Hematopoietic multipotent progenitor cell treated with erythropoietin and hydrocortisone succinate and interleukin-3 and kit ligand, for 4 days (in vitro differentiated cells): ENCODE results near the gene NTMT1.
"Not testable (repeated sequence)": the region's sequence is repeated elsewhere in the genome, so short reads cannot be mapped to it uniquely, and the experiment has no call there.

ENCODE experiments used
- DNase-seq: peaks from one replicate; pipeline ENCODE4 v3.0.0-alpha.2; 2015

Gene NTMT1

DNA sequence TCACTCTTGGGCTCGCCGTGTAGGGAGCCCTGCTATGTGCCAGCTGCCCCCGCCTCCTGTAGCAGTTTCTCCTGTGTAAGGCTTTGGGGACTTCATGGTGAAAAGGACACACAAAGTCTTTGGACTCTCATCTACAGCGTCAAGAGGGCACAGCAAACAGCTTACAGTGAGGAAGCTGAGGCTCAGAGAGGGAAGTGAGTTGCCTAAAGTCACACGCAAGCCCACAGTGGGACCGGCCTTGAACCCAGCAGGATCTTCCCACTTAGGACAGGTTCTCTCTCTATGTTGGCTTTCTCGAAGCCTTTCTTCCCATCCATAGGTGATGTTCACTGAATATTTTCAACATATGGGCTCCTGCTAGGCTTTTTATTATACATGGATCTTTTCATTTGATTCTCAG is 29.7 kb downstream of the NTMT1 start:
- DNase-seq, result no peak

DNA sequence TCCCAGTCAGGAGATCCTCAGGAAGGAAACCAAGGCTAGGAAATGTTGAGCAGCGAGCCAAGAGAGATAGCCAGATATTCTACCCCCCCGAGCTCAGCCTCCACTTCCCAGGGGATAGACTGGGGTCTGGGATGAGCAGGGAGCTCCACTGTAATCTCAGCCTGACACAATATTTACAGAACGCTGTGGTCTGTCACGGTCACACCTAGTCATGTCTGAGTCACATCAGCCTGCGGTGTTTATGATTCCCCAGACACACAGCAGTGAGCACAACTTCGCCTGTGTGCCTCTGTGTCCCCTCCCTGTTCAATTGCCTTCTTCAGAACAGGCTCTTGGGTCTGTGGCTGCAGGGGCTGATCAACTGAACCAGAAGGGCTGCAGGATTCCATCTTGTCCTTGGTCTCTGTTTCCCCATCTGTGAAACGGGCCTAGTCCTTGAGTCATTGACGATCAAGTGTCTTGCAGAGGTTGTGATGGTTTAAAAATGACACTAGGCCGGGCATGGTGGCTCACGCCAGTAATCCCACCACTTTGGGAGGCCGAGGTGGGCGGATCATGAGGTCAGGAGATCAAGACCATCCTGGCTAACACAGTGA is 30.9 kb downstream of the NTMT1 start:
- DNase-seq, result no peak

DNA sequence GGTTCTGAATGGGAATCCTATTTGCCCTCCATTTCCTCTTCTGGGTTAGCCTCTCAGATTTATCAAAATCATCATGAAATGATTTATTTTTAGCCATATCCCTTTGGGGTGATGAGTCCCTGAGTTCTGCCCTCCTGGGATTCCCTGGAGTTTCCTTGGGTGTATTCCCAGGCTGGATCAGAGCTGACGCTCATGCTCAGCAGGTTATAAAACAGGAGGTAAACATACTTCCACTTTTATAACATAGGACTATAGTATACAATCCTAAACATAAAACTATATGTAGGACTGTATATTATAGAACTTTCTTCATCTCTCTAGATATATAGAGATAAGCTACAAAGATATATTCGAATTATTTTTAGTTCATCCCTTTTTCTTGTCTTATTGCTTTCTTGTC is 35.1 kb downstream of the NTMT1 start:
- DNase-seq, result no peak

DNA sequence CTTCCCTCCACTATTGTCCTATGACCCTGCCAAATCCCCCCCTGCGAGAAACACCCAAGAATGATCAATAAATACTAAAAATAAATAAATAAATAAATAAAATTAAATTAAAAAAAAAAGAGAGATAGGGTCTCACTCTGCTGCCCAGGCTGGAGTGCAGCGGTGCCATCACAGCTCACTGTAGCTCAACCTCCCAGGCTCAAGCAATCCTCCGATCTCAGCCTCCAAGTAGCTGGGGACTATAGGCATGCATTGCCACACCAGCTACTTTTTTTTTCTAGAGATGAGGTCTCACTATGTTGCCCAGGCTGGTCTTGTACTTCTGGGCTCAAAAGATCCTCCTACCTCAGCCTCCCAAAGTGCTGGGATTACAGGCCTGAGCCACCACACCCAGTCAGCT is 36.3 kb downstream of the NTMT1 start:
- not testable (repeated sequence) for DNase-seq

DNA sequence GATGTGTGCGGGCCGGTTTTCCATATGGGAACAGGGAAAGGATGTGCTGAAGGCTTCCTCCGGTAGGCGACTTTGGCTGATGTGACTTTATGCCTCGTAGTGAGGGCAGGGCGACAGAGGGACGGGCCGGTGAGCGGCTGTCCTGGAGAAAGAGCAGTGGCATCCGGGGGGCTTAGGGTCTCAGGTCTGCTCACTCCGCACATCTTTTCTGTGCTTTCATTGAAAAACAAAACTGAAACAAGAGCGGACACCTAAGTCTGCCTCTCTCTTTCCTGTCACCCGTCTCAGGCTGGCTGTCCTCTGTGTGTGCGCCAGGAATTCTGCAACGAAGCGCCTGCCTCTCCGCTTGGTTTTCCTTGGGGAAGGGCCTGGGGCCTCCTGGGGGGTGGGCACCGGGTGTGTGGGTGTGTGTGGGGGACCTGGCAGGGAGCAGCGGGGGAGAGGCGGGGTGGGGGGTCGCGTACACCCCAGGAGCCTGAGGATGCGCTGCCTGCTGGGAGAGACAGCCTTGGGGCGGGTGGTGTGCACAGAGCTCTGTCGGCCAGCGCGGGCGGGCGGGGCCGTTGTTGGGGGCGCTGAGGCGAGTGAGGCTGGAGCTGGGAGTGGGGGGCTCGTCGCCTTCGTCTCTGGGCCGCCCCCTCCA is 38.9 kb downstream of the NTMT1 start:
- DNase-seq, result no peak

DNA sequence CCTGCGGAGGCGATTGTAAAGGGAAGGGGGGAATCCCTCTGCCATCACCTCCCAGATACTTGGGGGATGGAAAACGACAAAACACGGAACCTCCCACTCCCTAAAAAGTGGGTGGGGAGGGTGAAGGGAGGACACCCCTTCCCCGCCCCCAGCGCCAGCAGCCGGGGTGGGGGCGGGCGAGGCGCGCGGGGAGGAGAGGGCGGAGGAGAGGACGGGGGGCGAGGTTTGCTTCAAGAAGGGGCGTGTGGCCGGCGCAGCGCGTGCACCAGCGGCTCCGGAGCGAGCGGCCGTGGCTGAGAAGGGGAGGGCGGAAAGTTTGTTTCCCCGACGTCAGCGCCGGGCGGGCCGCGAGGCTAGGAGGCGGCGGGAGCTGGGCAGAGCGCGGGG is 39.4 kb downstream of the NTMT1 start, which contains the start of gene PRRX2:
PRRX2 (plus strand) TSS at position 259 of the 387 bp plus-strand sequence. CDS start 221 bp downstream, outside the sequence.
- DNase-seq, result peak; percentile 51

DNA sequence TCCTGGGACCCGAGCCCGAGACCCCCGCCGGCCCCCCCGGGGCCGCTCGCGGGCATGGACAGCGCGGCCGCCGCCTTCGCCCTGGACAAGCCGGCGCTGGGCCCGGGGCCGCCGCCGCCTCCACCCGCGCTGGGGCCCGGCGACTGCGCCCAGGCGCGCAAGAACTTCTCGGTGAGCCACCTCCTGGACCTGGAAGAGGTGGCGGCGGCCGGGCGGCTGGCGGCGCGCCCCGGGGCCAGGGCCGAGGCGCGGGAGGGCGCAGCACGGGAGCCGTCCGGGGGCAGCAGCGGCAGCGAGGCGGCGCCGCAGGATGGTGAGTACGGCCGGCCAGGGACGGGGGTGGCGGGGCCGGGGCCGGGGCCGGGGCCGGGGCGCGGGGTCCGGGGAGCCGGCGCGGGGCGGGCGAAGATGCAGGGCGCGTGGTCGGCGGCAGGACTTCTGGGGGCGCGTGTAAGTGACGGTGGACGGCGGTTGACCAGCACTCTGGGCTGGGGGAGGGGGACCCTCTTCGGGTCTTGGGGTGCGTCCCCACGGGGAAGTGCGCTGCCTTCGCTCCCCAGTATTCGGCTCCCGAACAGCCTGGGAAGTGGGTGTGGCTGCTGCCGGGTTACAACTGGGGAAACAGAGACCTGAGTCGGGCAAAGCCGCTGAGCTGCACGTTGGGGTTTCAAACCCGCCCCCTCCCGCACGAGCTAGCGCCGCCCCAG is 40.0 kb downstream of the NTMT1 start:
- no peak for DNase-seq

DNA sequence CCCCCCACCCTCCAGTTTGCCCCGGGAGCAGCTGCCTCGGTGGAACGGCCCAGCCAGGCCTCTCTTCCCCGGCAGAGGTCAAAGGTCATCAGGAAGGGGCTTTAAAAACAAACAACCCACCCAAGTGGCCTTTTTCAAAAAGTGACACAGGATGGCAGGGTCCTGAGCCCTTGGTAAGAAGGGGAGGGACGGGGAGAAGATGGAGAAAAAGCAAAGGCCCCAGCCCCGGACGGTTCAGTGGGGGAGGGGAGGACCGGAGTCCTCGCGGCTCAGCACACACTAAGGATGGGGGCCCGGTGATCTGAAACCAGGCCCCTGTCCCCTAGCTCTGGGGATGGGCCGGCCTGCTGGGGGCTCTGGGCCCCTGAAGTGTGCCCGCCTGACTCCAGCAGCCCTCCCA is 40.6 kb downstream of the NTMT1 start:
- no peak for DNase-seq

DNA sequence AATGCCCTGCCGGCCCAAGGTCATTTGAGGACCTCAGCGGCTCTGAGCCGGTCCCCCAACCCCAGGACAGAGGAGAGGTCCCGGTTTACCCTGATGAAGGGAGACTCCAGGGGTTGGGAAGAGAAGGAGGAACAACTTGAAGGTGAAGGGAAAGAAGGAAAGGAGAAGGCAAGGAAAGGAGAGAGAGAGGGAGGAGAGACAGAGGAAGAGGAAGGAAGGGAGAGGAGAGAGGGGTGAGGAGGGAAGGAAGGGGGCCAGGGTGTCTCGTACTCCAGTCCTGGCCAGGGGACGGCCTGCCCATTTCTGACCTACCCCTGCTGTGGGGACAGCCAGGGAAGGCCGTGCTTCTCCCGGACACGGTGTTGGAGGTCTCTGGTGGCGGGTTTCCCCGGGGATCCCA is 41.4 kb downstream of the NTMT1 start:
- no peak for DNase-seq

DNA sequence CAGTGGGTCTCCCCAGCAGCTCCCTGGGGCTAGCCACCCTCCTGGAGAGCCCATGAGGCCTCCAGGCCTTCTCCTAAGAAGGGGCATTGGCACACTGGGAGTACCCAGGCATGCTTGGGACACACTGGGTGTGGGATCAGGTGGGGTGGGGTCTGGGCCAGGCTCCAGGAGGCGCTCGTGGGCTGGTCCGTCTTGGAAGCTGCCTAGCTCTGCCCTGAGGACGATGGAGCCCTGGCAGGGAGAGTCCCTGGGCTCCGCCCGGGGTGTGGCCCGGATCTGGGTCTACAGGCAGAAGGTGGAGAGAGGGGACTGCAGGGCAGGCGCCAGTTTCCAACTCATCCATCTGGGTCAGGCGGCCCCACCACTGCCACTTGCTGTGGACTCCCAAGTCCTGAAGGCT is 41.9 kb downstream of the NTMT1 start:
- no peak for DNase-seq

DNA sequence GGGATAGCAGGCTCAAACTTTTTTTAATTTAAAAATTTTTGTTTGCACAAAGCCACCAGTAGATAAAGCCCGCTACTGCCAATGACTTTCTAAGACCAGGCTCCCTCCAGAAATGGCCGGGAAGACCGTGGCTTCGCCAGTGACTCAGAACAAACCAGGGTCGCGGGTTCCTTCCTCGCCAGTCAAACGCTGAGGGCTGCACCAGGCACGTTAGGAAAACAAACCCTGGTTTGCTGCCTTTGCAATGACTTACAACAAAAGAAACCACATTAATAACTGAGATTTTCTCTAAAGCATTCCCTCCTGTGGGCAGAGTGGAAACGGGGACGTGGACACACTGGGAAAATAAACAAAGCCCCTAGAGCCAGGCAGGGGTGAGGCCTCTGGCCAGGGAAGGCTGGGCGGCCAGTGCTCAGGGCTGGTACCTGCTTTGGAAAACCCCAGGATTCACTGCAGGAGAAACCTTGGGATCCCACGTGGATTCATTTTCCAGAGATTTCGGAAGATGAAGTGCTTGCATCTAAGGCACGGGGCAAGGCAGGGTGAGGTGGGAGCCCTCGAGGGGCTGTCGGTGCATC is 43.3 kb downstream of the NTMT1 start:
- no peak for DNase-seq

DNA sequence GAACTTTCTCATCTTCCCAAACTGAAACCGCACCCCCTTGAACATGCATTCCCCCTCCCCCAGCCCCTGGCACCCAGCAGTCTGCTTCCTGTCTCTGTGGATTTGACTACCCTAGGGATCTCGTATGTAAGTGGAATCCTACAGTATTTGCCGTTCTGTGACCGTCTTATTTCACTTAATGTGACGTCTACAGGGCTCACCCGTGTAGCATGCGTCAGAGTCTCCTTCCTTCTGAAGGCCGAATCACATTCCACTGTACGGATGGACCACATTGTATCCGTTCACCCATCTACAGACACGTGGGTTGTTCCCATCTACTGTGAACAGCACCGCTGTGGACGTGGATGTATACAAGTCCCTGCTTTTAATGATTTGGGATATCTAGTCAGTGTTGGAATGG is 44.0 kb downstream of the NTMT1 start:
- DNase-seq, result no peak

DNA sequence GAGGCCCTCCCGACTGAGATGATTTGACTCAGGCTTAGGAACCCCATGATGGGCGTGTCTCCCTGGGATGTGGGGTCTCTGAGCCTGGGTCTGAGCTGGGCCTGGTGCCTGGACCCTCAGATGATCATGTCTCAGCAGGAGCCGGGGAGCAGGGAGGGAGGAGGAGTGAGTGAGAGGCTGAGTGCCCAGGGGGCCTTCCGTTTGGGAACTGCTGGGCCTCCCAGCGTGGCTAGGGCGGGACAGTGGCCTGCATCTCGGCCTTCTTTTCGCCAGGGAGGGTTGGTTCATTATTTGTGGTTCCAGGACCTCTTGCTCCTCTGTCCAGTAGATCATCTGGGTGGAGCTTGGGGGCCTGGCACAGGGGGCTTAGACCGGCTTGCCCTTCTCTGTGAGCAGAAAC is 45.1 kb downstream of the NTMT1 start:
- DNase-seq, result no peak

DNA sequence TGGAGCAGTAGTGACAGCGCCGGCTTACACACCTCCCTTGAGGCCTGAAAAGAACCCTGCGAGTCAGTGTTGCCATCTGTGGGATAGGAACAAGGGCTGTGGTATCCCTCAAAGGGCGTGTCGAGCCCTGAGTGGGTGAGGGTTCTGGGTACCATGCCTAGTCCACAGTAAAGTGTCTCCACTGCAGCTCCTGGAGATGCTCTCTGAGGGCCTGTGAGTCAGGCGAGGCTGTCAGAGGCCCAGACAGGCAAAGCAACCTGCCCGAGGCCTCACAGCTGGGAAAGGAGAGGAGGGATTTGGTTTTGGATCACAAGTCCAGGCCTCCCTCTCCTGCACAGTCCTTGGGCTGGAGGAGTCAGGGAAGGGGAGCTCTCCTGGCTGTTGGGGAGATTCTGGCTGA is 45.6 kb downstream of the NTMT1 start:
- no peak for DNase-seq

DNA sequence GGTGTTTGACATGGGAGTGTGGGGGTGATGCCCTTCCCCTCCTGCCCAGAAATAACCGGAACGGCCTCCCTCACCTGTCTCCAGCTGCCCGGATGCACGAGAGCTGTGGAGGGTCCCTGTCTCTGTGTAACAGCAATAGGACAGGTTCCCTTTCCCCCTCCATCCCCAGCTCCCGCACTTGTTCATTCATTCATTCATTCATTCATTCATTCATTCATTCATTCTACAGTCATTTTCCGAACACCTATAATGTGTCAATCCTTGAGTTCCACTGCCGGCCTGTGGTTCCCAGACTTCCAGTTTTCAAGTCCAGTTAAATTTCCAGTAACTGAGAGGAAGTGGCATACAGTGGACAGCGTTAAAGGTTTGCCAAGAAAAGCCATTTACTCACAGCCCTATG is 46.7 kb downstream of the NTMT1 start:
- no peak for DNase-seq

DNA sequence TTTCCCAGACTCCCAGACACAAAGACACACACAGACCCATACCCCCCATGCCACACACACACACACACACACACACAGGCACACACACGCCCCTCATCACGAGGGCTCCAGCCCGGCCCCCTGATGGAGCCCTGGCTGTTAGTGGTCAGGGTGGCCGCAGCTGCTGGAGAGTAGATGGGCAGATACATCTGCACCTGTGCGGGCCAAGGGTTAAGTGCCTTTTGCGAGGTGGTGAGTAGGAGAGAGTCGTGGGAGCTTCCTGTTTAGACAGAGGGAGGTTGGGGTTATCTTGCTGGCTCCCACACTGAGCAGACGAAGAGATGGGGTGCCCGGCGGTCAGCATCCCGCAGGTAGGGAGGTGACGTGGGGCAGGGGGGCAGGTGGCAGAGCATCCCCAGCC is 47.6 kb downstream of the NTMT1 start:
- no peak for DNase-seq

DNA sequence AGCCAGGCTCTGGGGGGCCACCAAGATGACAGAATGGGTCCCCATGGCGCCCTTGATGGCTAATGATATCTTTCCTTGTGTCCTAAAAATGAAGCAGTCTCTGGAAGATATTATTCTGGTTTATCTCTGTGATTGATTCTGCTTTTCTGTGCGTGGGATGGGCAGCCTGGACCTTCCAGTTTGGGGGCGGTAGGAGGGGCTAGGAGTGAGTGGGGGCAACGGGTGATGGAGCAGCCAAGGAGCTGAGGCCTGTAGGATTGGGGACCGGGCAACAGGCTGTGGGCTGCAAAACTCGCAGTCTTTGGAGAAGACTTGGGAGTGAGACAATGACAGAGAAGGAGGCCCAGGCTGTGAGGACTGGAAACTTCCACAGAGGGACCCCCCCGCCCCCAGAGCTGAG is 48.3 kb downstream of the NTMT1 start:
- DNase-seq, result no peak

DNA sequence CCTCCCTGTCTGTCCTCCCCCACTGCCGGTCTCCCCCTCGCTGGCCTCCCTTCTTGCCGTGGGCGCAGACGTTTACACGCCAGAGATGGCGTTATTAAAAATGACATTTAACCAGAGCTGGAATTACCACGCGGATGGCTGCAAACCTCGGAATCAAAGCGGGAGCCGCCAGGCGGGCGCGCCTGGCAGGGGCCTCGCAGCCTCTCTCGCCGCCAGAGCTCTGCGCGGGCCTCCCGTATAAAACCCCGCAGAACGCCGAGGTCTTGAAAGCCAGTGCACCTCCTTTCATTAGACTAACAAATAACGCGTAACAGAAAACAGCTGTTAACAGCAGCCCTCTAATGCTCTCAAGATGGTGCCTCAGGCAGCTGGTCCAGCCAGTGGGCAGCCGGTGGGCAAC is 49.7 kb downstream of the NTMT1 start:
- DNase-seq, result no peak

DNA sequence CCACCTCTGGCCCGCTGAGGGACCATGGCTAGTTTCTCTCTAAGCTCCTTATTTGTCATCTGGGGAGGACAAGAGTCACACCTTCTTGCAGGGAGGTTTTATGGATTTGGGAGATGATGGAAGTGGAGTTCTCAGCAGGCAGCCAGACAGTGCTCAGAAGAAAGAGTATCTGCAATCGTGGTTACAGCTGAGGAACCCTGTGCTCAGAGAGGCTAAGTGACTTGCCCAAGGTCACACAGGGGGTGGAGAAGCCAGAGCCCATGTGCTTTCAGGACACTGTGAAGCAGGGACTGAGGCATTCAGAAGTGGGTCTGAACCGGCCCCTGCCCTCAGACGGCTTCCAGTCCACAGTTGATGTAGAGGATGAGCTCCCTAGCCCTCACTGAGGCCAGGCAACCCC is 50.3 kb downstream of the NTMT1 start:
- no peak for DNase-seq

DNA sequence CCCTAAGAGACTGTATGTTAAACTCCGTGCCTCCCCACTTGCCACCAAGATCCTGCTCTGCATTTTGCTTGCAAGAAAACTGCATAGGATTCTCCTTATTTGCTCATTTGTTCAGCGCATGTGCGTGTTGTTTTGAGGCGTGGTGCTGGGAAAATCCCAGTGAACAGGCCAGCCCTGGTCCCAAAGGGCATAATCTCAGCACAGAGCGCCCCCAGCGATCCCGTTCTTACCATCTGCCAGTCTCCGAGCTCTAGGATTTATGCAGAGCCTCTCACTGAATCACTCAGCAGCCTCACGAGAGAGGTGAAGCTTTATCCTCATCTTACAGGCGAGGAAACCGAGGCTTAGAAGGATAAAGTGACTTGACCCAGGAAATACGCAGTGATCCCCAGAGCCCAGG is 51.0 kb downstream of the NTMT1 start:
- no peak for DNase-seq

DNA sequence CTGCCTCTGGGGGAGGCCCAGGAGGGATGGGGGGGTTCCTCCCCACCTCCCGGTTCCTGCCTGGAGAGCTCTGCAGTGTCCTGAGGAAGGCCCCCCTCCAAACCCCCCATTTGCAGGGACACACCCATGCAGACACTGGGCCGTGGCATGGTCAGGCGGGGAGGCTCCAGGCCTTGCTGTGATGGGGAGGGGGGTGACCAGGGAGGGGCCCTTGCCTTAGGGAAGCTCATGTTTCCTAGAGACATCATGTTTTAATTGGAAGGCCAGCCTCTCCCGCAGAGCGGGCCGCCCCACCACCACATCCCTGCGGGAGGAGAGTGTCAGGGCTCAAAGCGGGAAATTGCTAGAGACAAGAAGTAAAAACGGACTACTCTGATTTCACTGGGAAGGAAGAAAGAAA is 51.5 kb downstream of the NTMT1 start:
- no peak for DNase-seq

DNA sequence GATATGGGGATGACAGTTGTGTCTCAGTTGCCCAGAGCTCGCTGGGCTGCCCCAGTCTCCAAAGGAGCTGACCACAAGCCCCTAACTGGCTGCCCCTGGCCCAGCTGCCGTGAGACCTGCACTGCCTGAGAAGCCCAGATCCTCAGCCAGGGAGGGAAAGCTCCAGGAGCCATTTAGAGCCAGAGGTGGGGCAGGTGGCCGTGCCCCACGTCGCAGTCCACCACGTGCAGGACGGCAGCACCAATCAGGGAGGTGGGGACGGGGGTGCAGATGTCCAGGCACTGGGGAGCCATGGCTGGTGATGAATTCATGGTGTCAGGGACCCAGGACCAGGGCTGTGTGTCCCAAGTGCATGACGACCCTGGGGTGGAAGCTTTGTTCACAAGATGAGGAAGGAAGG is 52.9 kb downstream of the NTMT1 start:
- DNase-seq, result no peak

DNA sequence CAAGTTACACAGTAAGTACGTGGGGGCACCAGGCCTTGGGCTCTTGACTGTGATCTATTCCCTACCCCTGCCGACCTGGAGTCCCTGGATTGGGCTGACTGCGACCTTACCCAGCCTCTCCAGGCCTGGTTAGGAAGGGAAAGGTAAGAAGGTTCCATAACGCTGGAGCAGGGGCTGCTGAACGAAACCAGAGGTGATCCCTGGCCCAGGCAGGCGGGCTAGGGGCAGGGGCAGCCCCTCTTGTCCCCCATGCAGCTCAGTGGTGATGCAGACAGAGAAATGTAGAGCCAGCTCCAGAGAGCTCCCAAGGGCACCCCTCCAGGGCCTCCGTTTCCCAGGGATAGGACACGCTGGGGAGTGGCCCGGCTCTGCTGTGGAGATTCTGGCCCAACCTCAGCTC is 53.6 kb downstream of the NTMT1 start:
- no peak for DNase-seq

DNA sequence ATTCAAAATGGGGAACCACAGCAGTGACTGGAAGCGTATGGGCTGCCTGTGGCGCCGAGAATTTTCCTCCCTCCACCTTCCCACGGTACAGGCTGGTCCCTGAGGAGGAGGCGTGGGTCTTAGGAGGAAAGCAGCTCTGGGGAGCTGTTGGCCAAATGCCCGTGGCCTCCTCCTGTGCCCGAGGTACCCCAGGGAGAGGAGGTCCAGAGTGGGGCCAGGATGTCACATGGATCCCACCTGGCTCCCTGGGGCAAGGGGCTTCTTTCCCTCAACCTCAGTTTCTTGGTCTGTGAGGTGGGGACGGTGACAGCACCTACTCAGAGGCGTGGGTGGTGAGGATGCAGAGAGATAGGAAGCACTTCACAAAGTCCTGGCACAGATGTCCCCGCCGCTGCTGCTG is 56.0 kb downstream of the NTMT1 start:
- no peak for DNase-seq
